ENCODE results near the gene KIAA0232. TPM values are rescaled to one million over a fixed set of nuclear protein-coding genes. Genes with fewer than 3 reads are reported as not detected.
A peak's percentile ranks its signal among the peaks of the same experiment; 100 is the strongest.

The KIAA0232 gene
- polyA plus RNA-seq, 1 experiment: 25.0 TPM

- Histone ChIP-seq H3K27me3 (ENCODE audit: control insufficient read depth, insufficient read depth, low read length) (peaks cover 3% of the 10 kb centered on the region), H3K9me3 (ENCODE audit: control insufficient read depth, insufficient read depth, low read length) (no peaks in the 10 kb centered on the region; the same call in 1 of the 2 replicates), H3K27ac (ENCODE audit: low read depth, low read length) (no peak overlapping the region), H3K4me3 (ENCODE audit: low read depth, low read length) (no peak overlapping the region)
- DNase-seq (ENCODE audit: low read depth, low spot score): no peak
- CTCF ChIA-PET: interaction anchor here (0.8 to 1.3 kb wide), 5 partner anchors 9 to 79 kb away, joined by 3 to 4 read pairs (median 3); no protein-coding TSS in a partner anchor
- POLR2A ChIA-PET: interaction anchor here (1.5 kb wide), 1 partner anchor 34 kb away, joined by 6 read pairs; no protein-coding TSS in a partner anchor
- TF ChIP-seq CTCF (IDR thresholded peaks at IDR 0.05; ENCODE audit: low read depth, low read length): peak; percentile 49
Measured at GRCh38 chr4:6907658-6908191, 125.2 kb downstream of the KIAA0232 start.

GRCh38 chr4:6908432-6909112 lies 126.0 kb downstream of the KIAA0232 start:
- Histone ChIP-seq H3K4me3 (ENCODE audit: low read depth, low read length) (peak overlapping the region; percentile 73), H3K27me3 (ENCODE audit: control insufficient read depth, insufficient read depth, low read length) (peaks cover 3% of the 10 kb centered on the region), H3K27ac (ENCODE audit: low read depth, low read length) (peak overlapping the region; percentile 94), H3K9me3 (ENCODE audit: control insufficient read depth, insufficient read depth, low read length) (no peaks in the 10 kb centered on the region; the same call in 1 of the 2 replicates)
- ChIA-PET CTCF (interaction anchor here (0.6 to 1.8 kb wide), 16 partner anchors 8 to 162 kb away, joined by 3 to 10 read pairs (median 4); a partner anchor contains a TSS), POLR2A (interaction anchor here (0.7 to 1.6 kb wide), 16 partner anchors 10 to 268 kb away, joined by 3 to 21 read pairs (median 5); partner anchors contain the start of genes GRPEL1, MRFAP1 and TADA2B)
- DNase-seq (ENCODE audit: low read depth, low spot score): no peak
- TF ChIP-seq CTCF (IDR thresholded peaks at IDR 0.05; ENCODE audit: low read depth, low read length): no peak

DNA sequence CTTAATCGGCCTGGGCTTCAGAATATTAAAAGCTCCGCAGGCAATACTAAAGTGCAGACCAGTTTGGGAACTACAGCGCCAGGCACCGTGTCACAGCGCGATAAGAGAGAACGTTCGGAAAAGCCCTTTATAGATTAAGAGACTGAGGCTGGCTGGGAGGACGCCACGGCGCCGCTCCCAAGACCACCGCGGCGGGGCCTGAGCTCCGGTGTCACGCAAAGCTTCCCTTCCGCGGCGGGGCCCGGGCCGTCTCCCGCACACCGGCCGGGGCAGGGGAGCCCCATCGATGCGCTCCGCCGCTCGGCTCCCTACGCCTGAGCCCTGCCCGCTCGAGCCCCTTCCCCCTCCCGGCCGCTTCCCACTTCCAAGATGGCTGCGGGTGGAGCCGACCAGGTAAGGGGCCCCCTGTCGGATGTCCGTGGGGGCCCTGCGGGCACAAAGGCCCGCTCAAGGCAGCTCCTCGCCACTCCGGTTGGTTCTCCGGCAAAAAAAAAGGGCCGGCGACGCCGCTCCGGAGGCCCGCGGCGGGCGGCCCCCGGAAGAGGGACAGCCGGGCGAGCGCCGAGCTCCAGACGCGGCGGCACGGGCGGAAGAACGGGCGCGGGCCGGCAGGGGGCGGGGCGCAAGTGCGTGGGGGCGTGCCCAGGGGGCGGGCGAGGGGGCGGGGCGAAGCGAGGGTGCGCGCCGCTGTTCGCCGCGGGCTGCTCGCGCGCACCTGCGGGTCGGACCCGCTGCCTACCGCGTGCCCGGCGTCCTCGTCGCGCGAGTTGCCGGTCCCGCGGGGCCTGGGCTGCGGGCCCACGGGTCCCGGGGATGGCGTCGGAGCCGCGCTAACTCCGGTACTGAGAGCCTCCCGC lies 126.8 kb downstream of the KIAA0232 start, which contains the start of gene TBC1D14:
Gene TBC1D14, plus strand, starts transcription at position 714 of the 857 bp plus-strand sequence. CDS start 13,564 bp downstream, outside the sequence.
- peak; percentile 23; the same call in 1 of the 2 replicates for TF ChIP-seq CTCF (IDR thresholded peaks at IDR 0.05; ENCODE audit: low read depth, low read length)
- peak; percentile 51 for DNase-seq (ENCODE audit: low read depth, low spot score)
- CTCF ChIA-PET: interaction anchor here (0.6 to 1.8 kb wide), 16 partner anchors 9 to 323 kb away, joined by 3 to 10 read pairs (median 4); a partner anchor contains a TSS
- peak within 1 kb of the TSS; percentile 73 for H3K4me3 ChIP-seq (ENCODE audit: low read depth, low read length)
- no peaks in the 10 kb centered on the region; the same call in 1 of the 2 replicates for H3K9me3 ChIP-seq (ENCODE audit: control insufficient read depth, insufficient read depth, low read length)
- peak within 1 kb of the TSS; percentile 94 for H3K27ac ChIP-seq (ENCODE audit: low read depth, low read length)
- POLR2A ChIA-PET: interaction anchor here (0.5 to 1.6 kb wide), 24 partner anchors 10 to 269 kb away, joined by 3 to 21 read pairs (median 4); partner anchors contain the start of genes GRPEL1, MRFAP1 and TADA2B
- peaks cover 3% of the 10 kb centered on the region for H3K27me3 ChIP-seq (ENCODE audit: control insufficient read depth, insufficient read depth, low read length)

GRCh38 chr4:6909970-6910339 lies 127.4 kb downstream of the KIAA0232 start:
- CTCF ChIA-PET: interaction anchor here (0.6 to 1.8 kb wide), 6 partner anchors 14 to 324 kb away, joined by 3 to 9 read pairs (median 6); no protein-coding TSS in a partner anchor
- DNase-seq (ENCODE audit: low read depth, low spot score): no peak
- POLR2A ChIA-PET: interaction anchor here (0.5 to 1.6 kb wide), 15 partner anchors 10 to 269 kb away, joined by 3 to 21 read pairs (median 4); partner anchors contain the start of genes MRFAP1 and TADA2B
- TF ChIP-seq CTCF (IDR thresholded peaks at IDR 0.05; ENCODE audit: low read depth, low read length): no peak
- no peak overlapping the region for H3K27ac ChIP-seq (ENCODE audit: low read depth, low read length)
- H3K9me3 ChIP-seq (ENCODE audit: control insufficient read depth, insufficient read depth, low read length): no peaks in the 10 kb centered on the region; the same call in 1 of the 2 replicates
- peak overlapping the region; percentile 67 for H3K4me3 ChIP-seq (ENCODE audit: low read depth, low read length)
- peaks cover 3% of the 10 kb centered on the region for H3K27me3 ChIP-seq (ENCODE audit: control insufficient read depth, insufficient read depth, low read length)
